Measurements from ENCODE around the gene MYO1D.

GRCh38 chr17:32810690-32811089, 66.2 kb downstream of the MYO1D start:
- no peak for TF ChIP-seq CTCF (IDR thresholded peaks at IDR 0.05; ENCODE audit: insufficient read depth, low read depth, low read length)
- no peak for TF ChIP-seq EZH2 (IDR thresholded peaks at IDR 0.05; ENCODE audit: insufficient read depth, low read length)
